HG03439 (cell line): ENCODE measurements around the gene MVK.

Source experiments
- ATAC-seq: cut with Tn5 transposase; IDR thresholded peaks from one replicate; pipeline ENCODE4 v1.9.1; 2021; ENCODE audit warnings: mild to moderate bottlenecking, moderate library complexity; ENCODE audit not compliant: unreplicated experiment

The MVK gene

DNA sequence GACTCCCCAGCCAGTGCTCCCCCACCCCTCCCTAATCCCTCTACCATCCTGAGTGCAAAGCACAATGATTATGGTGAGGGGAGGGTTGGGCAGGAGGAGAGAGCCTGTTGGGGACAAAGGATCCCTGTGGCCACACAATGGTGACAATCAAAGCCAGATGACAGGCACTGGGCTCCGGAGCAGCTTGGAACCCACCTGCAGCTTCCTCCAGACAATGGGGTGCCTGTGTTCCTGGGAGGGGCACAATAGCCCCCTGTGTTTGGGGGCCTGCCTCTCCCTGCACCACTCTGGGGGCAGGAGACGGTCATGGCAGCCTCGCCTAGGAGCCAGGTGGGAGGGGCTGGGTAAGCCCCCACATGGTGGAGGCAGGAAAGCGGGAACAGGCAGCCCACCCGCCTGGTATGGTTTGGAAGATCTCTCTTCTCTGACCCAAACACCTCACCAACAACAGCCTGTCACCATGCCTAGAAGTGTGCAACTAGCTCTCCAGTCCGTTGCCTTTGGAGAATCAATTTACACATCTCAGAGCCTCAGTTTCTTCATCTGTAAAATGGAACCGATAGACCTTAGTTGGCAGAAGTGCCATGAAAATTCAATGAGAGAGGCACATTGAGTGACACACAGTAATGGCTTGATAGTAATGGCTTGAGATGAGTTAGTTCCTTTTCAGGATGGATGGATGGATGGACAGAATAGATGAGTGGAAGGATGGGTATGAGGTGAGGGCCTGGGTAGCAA is 53.0 kb downstream of the MVK start:
- ATAC-seq = no peak

DNA sequence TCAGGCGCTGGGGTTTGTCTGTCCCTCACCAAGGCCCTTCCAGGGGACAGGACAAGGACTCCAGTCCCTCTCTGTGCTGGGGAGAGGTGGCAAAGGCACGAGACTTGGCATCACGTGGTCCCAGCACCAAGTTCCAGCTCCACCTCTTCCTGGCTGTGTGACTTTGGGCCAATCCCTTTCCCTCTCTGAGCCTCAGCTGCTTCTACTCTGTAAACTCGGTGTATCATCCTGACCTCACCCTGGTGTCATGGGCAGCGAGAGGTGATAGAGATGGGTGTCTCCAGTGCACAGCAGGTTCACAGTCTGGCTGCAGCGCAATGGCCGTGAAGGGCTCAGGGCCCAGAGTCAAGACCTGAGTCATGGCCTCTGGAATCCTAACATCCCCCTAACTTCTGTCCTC is 54.0 kb downstream of the MVK start:
- ATAC-seq = no peak

DNA sequence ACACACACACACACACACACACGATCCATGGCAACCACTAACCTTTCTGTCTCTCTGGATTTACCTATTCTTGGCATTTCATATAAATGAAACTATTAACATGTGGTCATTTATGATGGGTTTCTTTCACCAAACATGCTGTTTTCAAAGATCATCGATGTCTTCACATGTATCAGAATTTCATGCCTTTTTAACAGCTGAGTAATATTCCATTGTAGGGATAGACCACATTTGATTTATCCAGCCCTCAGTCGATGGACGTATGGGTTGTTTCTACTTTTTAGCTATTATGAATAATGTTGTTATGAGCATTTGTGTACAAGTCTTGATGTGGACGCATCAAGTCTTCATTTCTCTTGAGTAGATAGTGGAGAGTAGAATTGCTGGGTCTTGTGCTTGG is 56.5 kb downstream of the MVK start:
- no peak for ATAC-seq

DNA sequence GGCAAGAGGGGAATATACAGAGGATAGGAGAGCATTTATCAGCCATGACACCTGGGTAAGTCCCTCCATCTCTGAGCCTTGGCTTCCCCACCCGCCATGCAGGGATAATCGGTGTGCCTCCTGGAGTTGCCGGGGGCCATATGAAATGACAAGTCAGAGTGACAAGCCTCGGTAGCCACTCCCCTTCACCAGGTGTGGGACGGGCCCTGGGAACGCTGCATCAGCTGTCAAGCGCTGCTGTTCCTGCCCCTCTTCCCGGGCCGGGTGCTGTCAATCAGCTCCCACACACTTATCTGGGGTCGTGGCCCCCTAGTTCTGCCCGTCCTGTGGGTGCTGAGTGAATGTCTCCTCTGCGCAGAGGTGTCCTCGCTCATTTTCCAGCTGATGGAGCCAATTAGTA is 57.2 kb downstream of the MVK start:
- ATAC-seq = no peak

DNA sequence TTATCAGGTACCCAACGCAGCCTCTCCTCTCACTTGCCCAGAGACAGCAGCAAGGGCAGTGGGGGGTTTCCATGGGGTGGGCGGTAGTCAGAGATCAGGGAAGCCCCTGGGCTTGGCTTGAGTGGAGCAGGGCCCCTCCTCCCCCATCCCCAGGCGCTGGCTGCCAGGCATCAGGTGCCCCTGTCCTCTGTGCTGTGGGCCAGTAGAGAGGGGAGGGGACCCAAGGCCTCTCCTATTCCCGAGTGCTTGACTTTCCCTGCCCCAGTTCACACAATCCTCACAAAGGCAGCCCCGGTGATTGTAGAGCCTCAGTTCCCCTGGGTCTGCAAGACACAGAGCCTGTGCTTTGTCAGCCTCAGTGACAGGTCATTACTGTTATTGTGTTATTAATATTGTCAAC is 57.7 kb downstream of the MVK start:
- ATAC-seq = no peak

DNA sequence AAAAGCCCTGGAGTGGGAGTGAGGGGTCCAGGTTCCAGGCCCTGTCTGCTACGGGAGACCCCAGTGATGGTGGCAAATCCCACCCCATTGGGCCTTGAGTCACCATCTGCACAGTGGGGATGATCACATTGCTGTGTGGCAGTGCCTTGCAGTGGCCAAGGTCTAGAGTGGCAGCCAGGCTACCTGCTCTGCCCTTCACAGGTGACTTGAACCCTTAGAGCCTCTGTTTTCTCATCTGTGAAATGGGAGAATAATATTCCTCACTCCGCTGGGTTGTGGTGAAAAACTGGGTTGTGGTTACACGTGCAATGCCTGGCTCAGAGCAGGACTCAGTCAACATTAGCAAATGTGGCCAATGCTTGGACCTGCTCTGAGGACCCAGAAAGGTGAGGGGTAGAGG is 58.2 kb downstream of the MVK start:
- ATAC-seq = no peak

DNA sequence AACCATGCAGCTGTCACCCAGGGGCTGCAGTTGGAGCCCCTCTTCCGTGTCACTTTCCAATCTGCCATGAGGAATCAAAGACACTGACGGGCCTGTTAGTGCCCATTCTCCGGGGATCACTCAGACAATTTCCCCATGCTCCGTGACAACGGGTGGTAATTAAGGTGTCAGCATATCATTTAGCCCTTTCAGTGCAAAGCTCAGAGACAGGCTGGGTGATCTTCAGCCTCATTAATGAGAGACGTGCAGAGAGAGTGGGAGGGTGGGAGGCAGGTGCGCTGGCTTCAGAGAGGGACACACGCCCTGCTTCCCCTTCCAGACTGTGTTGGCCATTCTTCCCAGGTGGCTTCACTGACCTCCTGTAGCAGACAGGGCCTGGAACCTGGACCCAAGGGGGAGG is 58.7 kb downstream of the MVK start:
- no peak for ATAC-seq

DNA sequence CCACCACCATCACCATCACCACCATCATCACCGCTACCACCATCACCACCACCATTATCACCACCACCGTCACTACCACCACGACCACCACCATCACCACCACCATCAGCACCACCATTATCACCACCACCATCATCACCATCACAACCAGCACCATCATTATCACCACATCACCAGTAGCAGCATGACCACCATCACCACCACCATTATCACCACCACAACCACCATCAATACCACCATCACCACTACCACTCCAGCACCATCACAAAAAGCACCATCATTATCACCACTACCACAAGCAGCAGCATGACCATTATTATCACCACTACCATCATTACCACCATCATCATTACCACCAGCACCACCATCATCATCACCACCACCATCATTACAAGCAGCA is 62.1 kb downstream of the MVK start:
- ATAC-seq = no peak

DNA sequence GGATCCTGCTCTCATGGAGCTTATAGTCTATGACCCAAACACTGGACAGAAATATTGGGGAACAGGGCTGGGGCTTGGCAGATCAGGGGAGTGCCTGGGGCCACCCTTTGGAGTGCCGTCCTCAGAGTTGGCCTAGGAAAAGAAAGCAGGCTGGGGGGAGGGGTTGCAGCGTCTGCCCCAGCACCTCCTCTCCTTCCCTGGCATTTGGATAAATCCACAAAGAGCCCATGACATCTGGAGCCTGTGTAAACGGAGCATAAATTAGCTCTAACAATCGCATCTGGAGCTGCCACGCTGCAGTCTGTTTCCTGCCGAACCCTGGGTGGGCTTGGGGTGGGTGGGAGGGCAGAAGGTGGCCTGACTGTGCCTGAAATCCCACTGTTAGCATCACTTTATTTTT is 63.8 kb downstream of the MVK start:
- no peak for ATAC-seq

DNA sequence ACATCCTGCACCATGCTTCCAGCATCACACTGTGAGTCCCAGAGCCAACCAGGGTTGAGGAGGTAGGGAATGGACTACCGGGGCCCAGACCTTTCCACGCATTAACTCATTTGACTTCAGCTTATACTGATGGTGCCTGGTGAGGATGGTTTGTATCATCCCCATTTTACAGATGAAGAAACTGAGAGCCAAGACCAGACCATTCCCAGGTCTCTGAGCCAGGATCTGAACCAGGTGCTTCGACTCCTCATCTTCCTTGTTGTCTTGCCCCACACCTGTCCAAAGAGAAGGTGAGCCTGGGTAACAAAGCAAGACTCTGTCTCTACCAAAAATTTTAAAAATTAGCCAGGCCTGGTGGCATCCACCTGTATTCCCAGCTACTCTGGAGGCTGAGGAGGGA is 64.4 kb downstream of the MVK start:
- ATAC-seq = no peak

DNA sequence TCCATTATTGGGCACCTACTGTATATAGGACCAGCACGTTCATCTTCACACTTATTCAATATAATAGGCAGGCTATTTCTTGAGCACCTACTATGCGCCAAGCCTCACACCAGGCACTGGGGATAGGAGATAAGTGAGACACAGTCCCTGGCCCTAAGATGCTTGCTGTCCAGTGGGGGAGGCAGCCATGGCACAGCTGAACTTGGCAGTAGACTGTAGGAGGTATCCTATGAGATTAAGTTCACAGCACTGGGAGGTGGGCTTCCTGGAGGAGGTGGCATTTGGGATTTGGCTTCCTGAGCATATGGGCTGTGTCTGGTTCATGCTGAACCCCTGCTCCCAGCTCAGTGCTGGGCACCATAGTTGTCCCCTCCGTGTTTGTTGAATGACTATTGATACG is 65.1 kb downstream of the MVK start:
- ATAC-seq = no peak

DNA sequence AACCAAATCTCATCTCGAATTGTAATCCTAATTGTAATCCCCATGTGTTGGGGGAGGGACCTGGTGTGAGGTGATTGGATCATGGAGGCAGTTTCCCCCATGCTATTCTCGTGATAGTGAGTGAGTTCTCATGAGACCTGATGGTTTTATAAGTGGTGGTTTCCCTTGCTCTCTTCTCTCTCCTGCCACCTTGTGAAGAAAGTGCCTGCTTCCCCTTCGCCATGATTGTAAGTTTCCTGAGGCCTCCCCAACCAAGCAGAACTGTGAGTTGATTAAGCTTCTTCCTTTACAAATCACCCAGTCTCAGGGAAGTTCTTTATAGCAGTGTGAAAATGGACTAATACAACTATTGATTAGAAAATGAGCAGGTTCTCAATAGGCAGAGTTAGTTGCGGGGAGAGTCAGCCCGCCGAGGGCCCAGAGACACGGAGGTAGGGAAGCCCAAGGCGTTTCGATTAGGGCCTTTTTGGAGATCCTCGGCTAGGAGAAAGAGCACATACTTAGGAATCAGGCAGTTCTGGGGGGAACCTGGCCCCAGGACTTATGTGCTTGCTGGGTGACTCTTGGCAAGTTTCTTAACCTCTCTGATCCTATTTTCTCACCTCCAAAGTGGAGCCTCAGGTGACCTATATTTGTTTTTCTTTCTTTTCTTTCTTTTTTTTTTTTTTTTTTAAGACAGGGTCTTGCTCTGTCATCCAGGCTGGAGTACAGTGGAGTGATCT is 65.7 kb downstream of the MVK start:
- ATAC-seq = no peak

DNA sequence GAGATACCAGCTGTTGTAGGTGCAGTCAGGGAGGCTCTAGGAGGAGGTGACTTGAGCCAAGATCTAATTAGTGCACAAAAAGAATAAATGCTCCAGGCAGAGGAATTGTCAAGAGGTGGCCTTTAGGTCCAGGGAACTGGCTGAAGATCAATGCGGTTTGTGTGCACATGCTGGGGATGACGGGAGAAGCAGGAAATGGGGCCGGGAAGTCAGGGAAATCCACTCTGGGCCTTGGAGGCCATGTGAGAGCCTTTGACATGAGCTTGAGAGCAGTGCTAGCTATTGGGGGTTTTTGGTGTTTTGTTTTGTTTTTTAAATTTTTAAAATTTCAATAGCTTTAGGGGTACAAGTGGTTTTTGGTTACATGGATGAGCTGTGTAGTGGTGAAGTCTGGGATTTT is 67.4 kb downstream of the MVK start:
- no peak for ATAC-seq

DNA sequence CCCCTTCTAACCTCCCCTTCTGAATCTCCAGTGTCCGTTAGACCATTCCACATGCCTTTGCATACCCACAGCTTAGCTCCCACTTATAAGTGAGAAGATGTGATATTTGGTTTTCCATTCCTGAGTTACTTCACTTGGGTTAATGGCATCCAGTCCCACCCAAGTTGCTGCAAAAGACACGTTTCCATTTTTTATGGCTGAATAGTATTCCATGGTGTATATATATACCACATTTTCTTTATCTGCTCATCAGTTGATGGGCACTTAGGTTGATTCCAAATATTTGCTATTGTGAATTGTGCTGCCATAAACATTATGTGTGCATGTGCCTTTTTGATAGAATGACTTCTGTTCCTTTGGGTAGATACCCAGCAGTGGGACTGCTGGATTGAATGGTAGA is 67.8 kb downstream of the MVK start:
- no peak for ATAC-seq

DNA sequence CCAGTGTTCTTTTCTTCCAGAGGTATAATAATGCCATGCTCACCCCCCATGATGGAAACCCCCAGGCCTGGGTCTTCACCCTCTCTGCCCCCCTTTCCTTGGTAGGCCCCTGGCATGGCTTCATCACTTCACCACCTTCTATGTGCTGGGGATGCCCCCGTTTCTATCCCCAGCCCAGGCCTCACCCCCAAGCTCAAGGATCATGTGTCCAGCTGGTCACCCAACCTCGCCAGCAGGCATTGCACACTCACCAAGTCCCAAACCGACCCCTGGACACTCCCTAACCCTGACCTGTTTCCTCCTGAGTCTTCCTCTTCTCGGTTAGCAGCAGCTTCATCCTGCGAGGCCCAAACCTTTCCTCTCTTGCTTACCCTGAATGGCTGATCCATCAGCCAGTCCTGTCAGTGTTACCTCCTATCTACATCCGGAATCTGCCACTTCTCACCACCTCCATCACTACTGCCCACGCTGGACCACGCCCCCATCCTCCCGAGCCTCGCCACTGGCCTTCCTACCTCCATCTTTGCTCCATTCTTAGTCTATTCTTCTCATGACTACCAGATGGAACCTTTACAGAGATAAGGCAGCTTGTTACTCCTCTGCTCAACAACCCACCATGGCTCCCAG is 69.0 kb downstream of the MVK start:
- ATAC-seq = no peak

DNA sequence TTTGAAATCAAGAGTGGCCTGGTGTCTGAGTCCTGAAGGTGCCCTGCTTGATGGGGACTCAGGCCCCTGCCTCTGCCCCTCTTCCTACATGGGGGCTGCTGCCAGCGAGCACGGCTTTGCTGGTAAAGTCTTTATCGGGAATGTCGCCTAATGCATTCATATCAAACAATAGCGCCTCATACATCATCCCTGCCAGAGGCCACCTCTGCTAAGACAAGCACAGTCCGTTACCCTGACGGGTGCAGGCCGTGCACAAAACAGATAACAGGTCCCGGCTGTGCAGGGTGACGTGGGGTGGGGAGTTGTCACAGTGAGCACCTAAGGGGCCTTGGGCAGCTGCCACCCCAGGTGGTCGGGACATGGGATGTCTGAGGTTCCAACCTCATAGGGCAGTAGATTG is 71.6 kb downstream of the MVK start:
- no peak for ATAC-seq

DNA sequence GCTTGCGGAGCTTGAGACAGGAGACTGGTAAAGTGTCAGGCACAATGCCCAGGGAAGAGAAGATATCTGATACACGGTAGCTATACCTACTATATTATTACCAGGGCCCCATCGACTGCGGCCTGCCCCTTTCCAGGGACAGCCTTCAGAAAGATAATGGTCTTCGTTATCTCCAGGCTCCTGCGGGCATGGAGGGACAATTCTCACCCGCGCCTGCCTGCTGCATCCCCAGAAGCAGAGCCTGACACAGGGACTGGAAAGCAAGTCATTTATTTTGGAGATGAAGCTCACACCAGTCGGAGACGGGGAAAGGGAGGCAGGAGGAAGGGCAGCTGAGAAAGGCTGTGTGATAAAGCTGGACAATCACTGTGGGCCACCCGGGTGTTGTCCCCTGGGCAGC is 72.1 kb downstream of the MVK start:
- no peak for ATAC-seq
